Activated CD4-positive, alpha-beta T cell treated with anti-CD3 and anti-CD28 coated beads for 48 hours (primary cell): ENCODE measurements around the gene PGD.
"Not testable (repeated sequence)": the region's sequence is repeated elsewhere in the genome, so short reads cannot be mapped to it uniquely, and the experiment has no call there.

Experiments used
- DNase-seq: peaks from one replicate; pipeline ENCODE4 v3.0.0-alpha.2; 2020

PGD gene

GRCh38 chr1:10440305-10440704 lies 41.4 kb downstream of the PGD start:
- DNase-seq, result no peak

GRCh38 chr1:10440794-10441193 lies 41.9 kb downstream of the PGD start:
- DNase-seq, result no peak

- no peak for DNase-seq
These were observed 45.4 kb downstream of the PGD start for GRCh38 chr1:10444248-10444647.

- peak; percentile 14 for DNase-seq
These were observed 46.0 kb downstream of the PGD start for GRCh38 chr1:10444795-10445397.

GRCh38 chr1:10446790-10447422 lies 48.0 kb downstream of the PGD start:
- no peak for DNase-seq

GRCh38 chr1:10449751-10450150 lies 50.9 kb downstream of the PGD start, which contains the start of gene CORT:
CORT (plus strand) TSS chr1:10450031; CDS start chr1:10450224, 193 bp downstream.
- no peak for DNase-seq

- no peak for DNase-seq
These were observed 51.4 kb downstream of the PGD start for GRCh38 chr1:10450156-10450814.

GRCh38 chr1:10450836-10451235 lies 52.0 kb downstream of the PGD start:
- no peak for DNase-seq

GRCh38 chr1:10451287-10451686 lies 52.4 kb downstream of the PGD start:
- DNase-seq, result no peak

- DNase-seq, result no peak
These were observed 57.2 kb downstream of the PGD start for GRCh38 chr1:10456048-10456447.

GRCh38 chr1:10456661-10457060 lies 57.8 kb downstream of the PGD start:
- no peak for DNase-seq

GRCh38 chr1:10457462-10457861 lies 58.6 kb downstream of the PGD start:
- not testable (repeated sequence) for DNase-seq

- no peak for DNase-seq
These were observed 59.0 kb downstream of the PGD start for GRCh38 chr1:10457875-10458274.

- no peak for DNase-seq
These were observed 60.3 kb downstream of the PGD start for GRCh38 chr1:10459184-10459583.

- no peak for DNase-seq
These were observed 68.2 kb downstream of the PGD start for GRCh38 chr1:10467078-10467477.

GRCh38 chr1:10470043-10470442 lies 71.2 kb downstream of the PGD start:
- no peak for DNase-seq
